ENCODE results near the gene DTHD1.

DTHD1 gene

DNA sequence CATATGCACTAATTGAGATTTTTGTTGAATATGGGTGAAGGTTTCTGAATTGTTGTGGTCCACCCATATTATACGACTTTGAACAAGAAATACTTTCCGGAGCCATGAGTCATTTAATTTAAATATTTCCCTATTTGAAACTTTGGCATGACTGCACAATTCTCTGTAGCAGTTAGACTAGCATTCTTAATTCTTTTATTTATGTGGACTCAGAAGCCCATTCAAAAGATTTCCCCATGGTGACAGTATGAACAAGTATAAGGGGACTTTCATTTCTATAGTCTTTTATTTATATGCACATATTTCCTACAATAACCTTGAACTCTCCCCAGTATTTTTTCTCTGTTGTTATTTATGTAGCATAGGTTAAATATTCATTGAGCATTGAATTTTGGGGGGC is 72.6 kb downstream of the DTHD1 start:
- no peak for DNase-seq (ENCODE audit: low read depth)
- H3K27me3 ChIP-seq (replicated peaks; ENCODE audit: control insufficient read depth, insufficient read depth, low read length) = peaks cover 7% of the 10 kb centered on the region
- H3K9ac ChIP-seq (ENCODE audit: low read length) = no peak overlapping the region
- no peaks in the 10 kb centered on the region for H3K36me3 ChIP-seq (ENCODE audit: control insufficient read depth, insufficient read depth, low read length, severe bottlenecking)
- H3K9me3 ChIP-seq (ENCODE audit: control insufficient read depth, low read length) = no peaks in the 10 kb centered on the region
- no peak overlapping the region for H3K4me3 ChIP-seq (ENCODE audit: low read length)
- no peaks in the 10 kb centered on the region for H3K4me1 ChIP-seq (ENCODE audit: control insufficient read depth, insufficient read depth, low read length)

DNA sequence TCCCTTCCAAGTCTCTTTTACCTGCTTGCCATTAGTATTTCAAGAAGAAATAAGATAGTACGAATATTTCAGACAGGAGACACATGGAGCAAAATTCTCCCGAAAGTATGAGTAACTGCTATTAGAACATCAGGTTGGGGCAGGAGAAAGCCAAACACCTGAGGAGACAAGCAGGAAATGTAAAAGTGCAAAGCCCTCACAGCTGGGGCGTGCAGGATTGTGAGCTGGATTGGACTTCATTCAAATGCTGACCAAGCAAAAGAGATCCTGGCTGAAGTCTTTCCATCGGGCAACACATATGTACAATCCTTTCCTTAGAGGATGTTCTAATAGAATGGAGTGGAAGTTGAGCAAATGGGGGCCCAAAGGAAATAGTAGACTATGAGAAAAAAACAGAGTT is 76.8 kb downstream of the DTHD1 start:
- Histone ChIP-seq H3K4me3 (ENCODE audit: low read length) (no peak overlapping the region), H3K9ac (ENCODE audit: low read length) (no peak overlapping the region), H3K9me3 (ENCODE audit: control insufficient read depth, low read length) (no peaks in the 10 kb centered on the region), H3K27me3 (replicated peaks; ENCODE audit: control insufficient read depth, insufficient read depth, low read length) (peaks cover 4% of the 10 kb centered on the region), H3K36me3 (ENCODE audit: control insufficient read depth, insufficient read depth, low read length, severe bottlenecking) (no peaks in the 10 kb centered on the region), H3K4me1 (ENCODE audit: control insufficient read depth, insufficient read depth, low read length) (no peaks in the 10 kb centered on the region)
- no peak for DNase-seq (ENCODE audit: low read depth)

DNA sequence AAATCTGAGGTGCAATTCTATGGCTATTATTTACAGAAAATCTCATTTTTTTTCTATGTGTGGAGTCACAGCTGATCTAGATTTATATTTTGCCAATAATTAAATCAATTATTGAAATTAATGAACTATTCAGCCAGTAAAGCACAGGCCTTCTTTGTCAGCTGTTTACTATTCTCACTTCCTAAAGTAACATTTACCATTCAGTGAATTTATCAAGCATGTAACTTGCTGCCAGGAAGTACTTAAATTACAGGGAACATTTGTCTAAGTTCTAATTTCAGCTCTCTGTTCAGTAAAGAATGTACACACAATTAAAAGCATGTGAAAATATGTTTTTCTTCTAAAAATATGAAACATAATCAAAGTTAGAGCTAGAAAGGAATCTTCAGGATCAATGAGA is 79.3 kb downstream of the DTHD1 start:
- no peaks in the 10 kb centered on the region for H3K4me1 ChIP-seq (ENCODE audit: control insufficient read depth, insufficient read depth, low read length)
- H3K9ac ChIP-seq (ENCODE audit: low read length) = no peak overlapping the region
- no peak overlapping the region for H3K4me3 ChIP-seq (ENCODE audit: low read length)
- peaks cover 4% of the 10 kb centered on the region for H3K27me3 ChIP-seq (replicated peaks; ENCODE audit: control insufficient read depth, insufficient read depth, low read length)
- H3K36me3 ChIP-seq (ENCODE audit: control insufficient read depth, insufficient read depth, low read length, severe bottlenecking) = no peaks in the 10 kb centered on the region
- no peaks in the 10 kb centered on the region for H3K9me3 ChIP-seq (ENCODE audit: control insufficient read depth, low read length)
- DNase-seq (ENCODE audit: low read depth) = no peak

- Histone ChIP-seq H3K4me3 (ENCODE audit: low read length) (no peak overlapping the region), H3K4me1 (ENCODE audit: control insufficient read depth, insufficient read depth, low read length) (no peaks in the 10 kb centered on the region), H3K36me3 (ENCODE audit: control insufficient read depth, insufficient read depth, low read length, severe bottlenecking) (no peaks in the 10 kb centered on the region), H3K27me3 (replicated peaks; ENCODE audit: control insufficient read depth, insufficient read depth, low read length) (no peaks in the 10 kb centered on the region), H3K9ac (ENCODE audit: low read length) (no peak overlapping the region), H3K9me3 (ENCODE audit: control insufficient read depth, low read length) (no peaks in the 10 kb centered on the region)
- no peak for DNase-seq (ENCODE audit: low read depth)
Observed at GRCh38 chr4:36363024-36363423, 81.6 kb downstream of the DTHD1 start.

DNA sequence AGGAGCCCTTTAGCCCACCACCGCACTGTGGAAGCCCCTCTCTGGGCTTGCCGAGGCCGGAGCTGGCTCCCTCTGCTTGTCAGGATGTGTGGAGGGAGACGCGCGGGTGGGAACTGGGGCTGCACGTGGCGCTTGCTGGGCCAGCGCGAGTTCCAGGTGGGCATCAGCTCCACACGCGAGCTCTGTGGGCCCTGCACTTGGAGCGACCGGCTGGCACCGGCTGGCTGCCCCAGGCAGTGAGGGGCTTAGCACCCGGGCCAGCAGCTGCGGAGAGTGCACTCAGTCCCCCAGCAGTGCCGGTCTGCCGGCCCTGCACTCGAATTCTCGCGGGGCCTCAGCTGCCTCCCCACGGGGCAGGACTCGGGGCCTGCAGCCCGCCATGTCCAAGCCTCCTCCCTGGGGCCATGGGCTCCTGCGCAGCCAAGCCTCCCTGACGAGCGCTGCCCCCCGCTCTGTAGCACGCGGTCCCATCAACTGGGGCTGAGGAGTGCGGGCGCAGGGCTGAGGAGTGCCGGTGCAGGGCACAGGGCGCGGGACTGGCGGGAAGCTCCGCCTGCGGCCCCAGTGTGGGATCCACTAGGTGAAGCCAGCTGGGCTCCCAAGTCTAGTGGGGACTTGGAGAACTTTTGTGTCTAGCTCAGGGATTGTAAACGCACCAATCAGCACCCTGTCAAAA is 93.6 kb downstream of the DTHD1 start:
- no peak overlapping the region for H3K4me3 ChIP-seq (ENCODE audit: low read length)
- no peaks in the 10 kb centered on the region for H3K27me3 ChIP-seq (replicated peaks; ENCODE audit: control insufficient read depth, insufficient read depth, low read length)
- H3K9me3 ChIP-seq (ENCODE audit: control insufficient read depth, low read length) = peaks cover 3% of the 10 kb centered on the region
- no peak for DNase-seq (ENCODE audit: low read depth)
- H3K36me3 ChIP-seq (ENCODE audit: control insufficient read depth, insufficient read depth, low read length, severe bottlenecking) = no peaks in the 10 kb centered on the region
- H3K9ac ChIP-seq (ENCODE audit: low read length) = no peak overlapping the region
- H3K4me1 ChIP-seq (ENCODE audit: control insufficient read depth, insufficient read depth, low read length) = no peaks in the 10 kb centered on the region

DNA sequence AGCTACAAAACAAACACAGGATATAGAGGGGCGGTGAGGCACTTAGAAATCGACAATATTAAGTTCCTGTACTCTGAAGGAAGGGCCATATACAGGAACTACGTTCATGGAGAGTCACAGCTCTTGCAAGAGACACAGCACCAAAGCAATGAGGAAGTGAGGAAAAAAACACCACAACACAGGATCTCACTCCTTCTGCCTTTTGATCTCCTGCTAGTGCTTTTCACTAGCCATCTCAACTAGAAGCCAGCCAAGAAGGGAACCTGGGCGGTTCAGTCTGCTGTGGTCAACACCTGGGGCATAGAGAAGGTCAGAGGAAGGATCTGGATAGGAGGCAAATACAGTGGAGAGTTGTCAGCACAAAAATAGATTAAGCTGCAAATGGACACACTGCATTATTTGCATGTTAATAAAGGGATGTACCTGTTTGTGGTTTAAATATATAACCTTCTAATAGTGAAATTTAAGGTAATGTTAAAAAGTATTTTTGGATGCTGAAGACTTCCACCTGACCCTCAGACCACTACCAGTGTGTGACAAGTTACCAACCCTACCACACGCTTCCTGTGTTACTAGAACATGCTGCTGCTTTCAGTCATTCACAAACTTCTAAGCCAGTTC is 104.6 kb downstream of the DTHD1 start:
- H3K36me3 ChIP-seq (ENCODE audit: control insufficient read depth, insufficient read depth, low read length, severe bottlenecking) = no peaks in the 10 kb centered on the region
- DNase-seq (ENCODE audit: low read depth) = no peak
- no peaks in the 10 kb centered on the region for H3K27me3 ChIP-seq (replicated peaks; ENCODE audit: control insufficient read depth, insufficient read depth, low read length)
- no peak overlapping the region for H3K9ac ChIP-seq (ENCODE audit: low read length)
- H3K4me3 ChIP-seq (ENCODE audit: low read length) = no peak overlapping the region
- no peaks in the 10 kb centered on the region for H3K9me3 ChIP-seq (ENCODE audit: control insufficient read depth, low read length)
- H3K4me1 ChIP-seq (ENCODE audit: control insufficient read depth, insufficient read depth, low read length) = no peaks in the 10 kb centered on the region

DNA sequence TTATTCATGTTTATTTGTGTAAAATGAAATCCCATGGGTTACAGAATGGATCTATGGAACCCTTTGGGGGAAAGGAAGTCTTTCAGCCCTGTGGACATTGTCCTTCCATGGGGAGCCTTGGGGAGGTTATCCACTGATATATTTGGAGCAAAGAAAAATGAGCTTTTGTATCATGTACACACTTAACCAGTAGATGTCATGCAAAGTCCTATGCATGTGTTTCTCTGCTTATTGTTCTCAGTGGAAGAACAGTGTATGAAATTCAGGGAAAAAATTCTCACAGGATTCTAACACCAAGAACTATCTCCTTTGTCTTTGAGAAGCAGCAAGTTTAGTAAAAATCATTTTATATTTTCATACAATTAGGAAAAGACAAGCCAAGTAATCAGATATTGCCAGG is 105.3 kb downstream of the DTHD1 start:
- no peak for DNase-seq (ENCODE audit: low read depth)
- no peaks in the 10 kb centered on the region for H3K27me3 ChIP-seq (replicated peaks; ENCODE audit: control insufficient read depth, insufficient read depth, low read length)

DNA sequence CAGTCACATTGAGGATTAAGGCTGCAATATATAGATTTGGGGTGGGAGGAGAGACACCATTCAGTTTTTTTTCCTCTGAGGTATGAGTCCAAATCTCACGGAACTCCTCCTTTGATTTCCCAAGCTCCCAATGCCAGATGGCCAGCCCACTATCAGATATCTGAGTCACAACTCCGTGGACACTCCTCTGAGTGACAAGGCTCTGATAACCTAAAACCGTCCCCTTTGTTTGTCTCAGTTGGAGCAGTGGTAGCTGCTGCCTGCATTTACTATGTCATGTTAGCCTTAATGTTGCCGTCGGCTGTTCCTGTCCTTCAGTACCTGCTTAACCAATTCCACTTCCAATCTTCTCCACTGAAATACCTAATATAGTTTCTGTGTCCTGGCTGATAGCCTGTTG is 107.3 kb downstream of the DTHD1 start:
- no peak for DNase-seq (ENCODE audit: low read depth)
- Histone ChIP-seq H3K27me3 (replicated peaks; ENCODE audit: control insufficient read depth, insufficient read depth, low read length) (no peaks in the 10 kb centered on the region), H3K4me3 (ENCODE audit: low read length) (no peak overlapping the region), H3K36me3 (ENCODE audit: control insufficient read depth, insufficient read depth, low read length, severe bottlenecking) (no peaks in the 10 kb centered on the region), H3K9ac (ENCODE audit: low read length) (no peak overlapping the region), H3K4me1 (ENCODE audit: control insufficient read depth, insufficient read depth, low read length) (no peaks in the 10 kb centered on the region), H3K9me3 (ENCODE audit: control insufficient read depth, low read length) (no peaks in the 10 kb centered on the region)

More for the DNA sequence above, 105.3 kb downstream of the DTHD1 start:
- H3K36me3 ChIP-seq (ENCODE audit: control insufficient read depth, insufficient read depth, low read length, severe bottlenecking) = no peaks in the 10 kb centered on the region
- no peaks in the 10 kb centered on the region for H3K4me1 ChIP-seq (ENCODE audit: control insufficient read depth, insufficient read depth, low read length)
- no peak overlapping the region for H3K4me3 ChIP-seq (ENCODE audit: low read length)
- H3K9ac ChIP-seq (ENCODE audit: low read length) = no peak overlapping the region
- no peaks in the 10 kb centered on the region for H3K9me3 ChIP-seq (ENCODE audit: control insufficient read depth, low read length)

DNA sequence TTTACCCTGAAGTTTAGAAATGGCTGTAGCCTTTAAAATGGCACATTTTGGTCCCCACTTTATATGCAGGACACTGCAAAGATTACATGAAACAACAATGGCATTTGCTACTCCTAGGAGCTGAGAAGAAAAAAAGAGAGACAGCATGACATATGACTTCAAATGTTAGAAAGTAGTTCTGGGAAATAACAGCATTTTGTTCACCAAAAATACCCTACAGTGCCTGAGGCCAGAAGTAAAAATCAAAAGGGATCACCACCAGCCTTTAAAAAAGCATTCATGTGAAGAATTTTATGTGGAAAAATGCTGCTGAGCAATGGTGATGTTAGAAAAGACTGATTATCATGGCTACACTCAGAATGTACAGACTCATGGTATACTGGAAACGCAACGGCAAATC is 110.0 kb downstream of the DTHD1 start:
- Histone ChIP-seq H3K27me3 (replicated peaks; ENCODE audit: control insufficient read depth, insufficient read depth, low read length) (no peaks in the 10 kb centered on the region), H3K9ac (ENCODE audit: low read length) (no peak overlapping the region)

GRCh38 chr4:36392024-36392423 is 110.6 kb downstream of the DTHD1 start:
- Histone ChIP-seq H3K9me3 (ENCODE audit: control insufficient read depth, low read length) (no peaks in the 10 kb centered on the region), H3K27me3 (replicated peaks; ENCODE audit: control insufficient read depth, insufficient read depth, low read length) (no peaks in the 10 kb centered on the region), H3K9ac (ENCODE audit: low read length) (no peak overlapping the region), H3K4me1 (ENCODE audit: control insufficient read depth, insufficient read depth, low read length) (no peaks in the 10 kb centered on the region), H3K4me3 (ENCODE audit: low read length) (no peak overlapping the region), H3K36me3 (ENCODE audit: control insufficient read depth, insufficient read depth, low read length, severe bottlenecking) (no peaks in the 10 kb centered on the region)
- DNase-seq (ENCODE audit: low read depth) = no peak

More for the DNA sequence above, 110.0 kb downstream of the DTHD1 start:
- H3K36me3 ChIP-seq (ENCODE audit: control insufficient read depth, insufficient read depth, low read length, severe bottlenecking) = no peaks in the 10 kb centered on the region
- no peaks in the 10 kb centered on the region for H3K9me3 ChIP-seq (ENCODE audit: control insufficient read depth, low read length)
- no peak overlapping the region for H3K4me3 ChIP-seq (ENCODE audit: low read length)
- no peaks in the 10 kb centered on the region for H3K4me1 ChIP-seq (ENCODE audit: control insufficient read depth, insufficient read depth, low read length)
- DNase-seq (ENCODE audit: low read depth) = no peak

GRCh38 chr4:36392916-36393315 is 111.5 kb downstream of the DTHD1 start:
- Histone ChIP-seq H3K4me1 (ENCODE audit: control insufficient read depth, insufficient read depth, low read length) (no peaks in the 10 kb centered on the region), H3K9ac (ENCODE audit: low read length) (no peak overlapping the region), H3K9me3 (ENCODE audit: control insufficient read depth, low read length) (no peaks in the 10 kb centered on the region), H3K4me3 (ENCODE audit: low read length) (no peak overlapping the region), H3K27me3 (replicated peaks; ENCODE audit: control insufficient read depth, insufficient read depth, low read length) (no peaks in the 10 kb centered on the region), H3K36me3 (ENCODE audit: control insufficient read depth, insufficient read depth, low read length, severe bottlenecking) (no peaks in the 10 kb centered on the region)
- no peak for DNase-seq (ENCODE audit: low read depth)
